HEK293 (cell line): ENCODE results near the gene IWS1.

Experiments used
- CTCF ChIA-PET: fragments of 350-600 bp; formaldehyde crosslinking; extraction: SDS; loops from one replicate; lab custom pipeline; 2021; ENCODE audit warnings: antibody characterized with exemption; lab: Yijun Ruan, JAX
- POLR2A ChIA-PET: fragments of 300-600 bp; formaldehyde crosslinking; extraction: SDS; loops from one replicate; lab custom pipeline; 2020; ENCODE audit warnings: antibody characterized with exemption, inconsistent platforms; lab: Yijun Ruan, JAX
- H3K27ac ChIP-seq: fragments of 200-500 bp; sonication (Bioruptor generic); 2 replicates; pipeline ENCODE4 v1.5.1; 2014; ENCODE audit warnings: low read depth, low read length, control low read depth, inconsistent platforms; ENCODE audit errors: extremely low read depth
- H3K36me3 ChIP-seq, 2 experiments: fragments of 200-500 bp in 1 of 2; sonication (Bioruptor generic) in 1 of 2; 1 replicate in 1 of 2; 2 replicates in 1 of 2; pipeline ENCODE4 v1.5.1; 2014 to 2017; ENCODE audit warnings: inconsistent platforms in 2 of 2, low read length in 2 of 2; ENCODE audit not compliant: control insufficient read depth in 2 of 2, insufficient read depth in 1 of 2
- H3K4me1 ChIP-seq: fragments of 200-500 bp; sonication (Bioruptor generic); 2 replicates; pipeline ENCODE4 v1.5.1; 2014; ENCODE audit warnings: mild to moderate bottlenecking, low read length, inconsistent platforms; ENCODE audit not compliant: control insufficient read depth, insufficient read depth
- H3K4me3 ChIP-seq: 2 replicates; pipeline ENCODE4 v1.5.1; 2011; ENCODE audit warnings: low read depth, mild to moderate bottlenecking, control low read depth, low read length, moderate library complexity
- H3K9me3 ChIP-seq: fragments of 200-500 bp; sonication (Bioruptor generic); 2 replicates; pipeline ENCODE4 v1.5.1; 2014; ENCODE audit warnings: low read depth, low read length, inconsistent platforms; ENCODE audit not compliant: control insufficient read depth, insufficient read depth
- TRIM28 ChIP-seq: IDR thresholded peaks from 2 replicates; pipeline ENCODE4 v1.6.1; 2011; ENCODE audit warnings: low read length, control low read depth, borderline replicate concordance
- ZBTB7A ChIP-seq: fragments of 450-650 bp; formaldehyde crosslinking; IDR thresholded peaks from 2 replicates; pipeline ENCODE4 v1.5.1; 2016; ENCODE audit warnings: low read depth, missing biosample characterization, missing genetic modification characterization
- ZNF214 ChIP-seq: fragments of 450-650 bp; formaldehyde crosslinking; IDR thresholded peaks from 2 replicates; pipeline ENCODE4 v1.5.1; 2017; ENCODE audit warnings: missing biosample characterization, mild to moderate bottlenecking, missing genetic modification characterization, borderline replicate concordance
- ZNF350 ChIP-seq: fragments of 450-650 bp; formaldehyde crosslinking; IDR thresholded peaks from 2 replicates; pipeline ENCODE4 v1.5.0; 2017; ENCODE audit warnings: missing biosample characterization, mild to moderate bottlenecking, missing genetic modification characterization
- ZNF354C ChIP-seq: fragments of 450-650 bp; formaldehyde crosslinking; IDR thresholded peaks from 2 replicates; pipeline ENCODE4 v1.5.1; 2016; ENCODE audit warnings: missing biosample characterization, missing genetic modification characterization, low read depth, borderline replicate concordance
- ZNF404 ChIP-seq: fragments of 450-650 bp; formaldehyde crosslinking; IDR thresholded peaks from 2 replicates; pipeline ENCODE4 v1.5.1; 2017; ENCODE audit warnings: missing biosample characterization, missing genetic modification characterization
- ZNF48 ChIP-seq: fragments of 450-650 bp; formaldehyde crosslinking; IDR thresholded peaks from 2 replicates; pipeline ENCODE4 v1.5.1; 2016; ENCODE audit warnings: missing biosample characterization, missing genetic modification characterization
- ZNF530 ChIP-seq: fragments of 450-650 bp; formaldehyde crosslinking; IDR thresholded peaks from 2 replicates; pipeline ENCODE4 v1.5.1; 2016; ENCODE audit warnings: low read depth, missing biosample characterization, missing genetic modification characterization
- ZNF544 ChIP-seq: fragments of 450-650 bp; formaldehyde crosslinking; IDR thresholded peaks from 2 replicates; pipeline ENCODE4 v1.5.0; 2017; ENCODE audit warnings: missing biosample characterization, missing genetic modification characterization
- ZNF561 ChIP-seq: fragments of 450-650 bp; IDR thresholded peaks from 2 replicates; pipeline ENCODE4 v1.5.1; 2018; ENCODE audit warnings: missing biosample characterization, missing genetic modification characterization, borderline replicate concordance
- ZNF623 ChIP-seq: fragments of 450-650 bp; formaldehyde crosslinking; IDR thresholded peaks from 2 replicates; pipeline ENCODE4 v1.5.1; 2016; ENCODE audit warnings: missing biosample characterization, missing genetic modification characterization
- ZNF785 ChIP-seq: fragments of 450-650 bp; formaldehyde crosslinking; IDR thresholded peaks from 2 replicates; pipeline ENCODE4 v1.5.1; 2016; ENCODE audit warnings: missing biosample characterization, missing genetic modification characterization
- ZNF792 ChIP-seq: fragments of 450-650 bp; formaldehyde crosslinking; IDR thresholded peaks from 2 replicates; pipeline ENCODE4 v1.5.1; 2016; ENCODE audit warnings: missing biosample characterization, missing genetic modification characterization
- TF ChIP-seq, protein P1 (sequence below): fragments of 450-650 bp; formaldehyde crosslinking; IDR thresholded peaks from 2 replicates; pipeline ENCODE4 v1.5.1; 2016; ENCODE audit warnings: missing biosample characterization, missing genetic modification characterization
- TF ChIP-seq, protein P2 (sequence below): fragments of 450-650 bp; formaldehyde crosslinking; IDR thresholded peaks from 2 replicates; pipeline ENCODE4 v1.5.1; 2016; ENCODE audit warnings: missing biosample characterization, missing genetic modification characterization, borderline replicate concordance
- TF ChIP-seq, protein P3 (sequence below): fragments of 450-650 bp; formaldehyde crosslinking; IDR thresholded peaks from 2 replicates; pipeline ENCODE4 v1.5.1; 2016; ENCODE audit warnings: missing biosample characterization, missing genetic modification characterization, borderline replicate concordance
- TF ChIP-seq, protein P4 (sequence below): fragments of 450-650 bp; formaldehyde crosslinking; conservative IDR thresholded peaks from 2 replicates; pipeline ENCODE4 v1.5.1; 2016; ENCODE audit warnings: low read depth, missing biosample characterization, missing genetic modification characterization
- TF ChIP-seq, protein P5 (sequence below): fragments of 450-650 bp; formaldehyde crosslinking; IDR thresholded peaks from 2 replicates; pipeline ENCODE4 v1.5.1; 2017; ENCODE audit warnings: missing biosample characterization, mild to moderate bottlenecking, missing genetic modification characterization, moderate library complexity
- TF ChIP-seq, protein P6 (sequence below): fragments of 450-650 bp; formaldehyde crosslinking; IDR thresholded peaks from 2 replicates; pipeline ENCODE4 v1.5.1; 2016; ENCODE audit warnings: missing biosample characterization, missing genetic modification characterization, low read depth

IWS1 gene

DNA sequence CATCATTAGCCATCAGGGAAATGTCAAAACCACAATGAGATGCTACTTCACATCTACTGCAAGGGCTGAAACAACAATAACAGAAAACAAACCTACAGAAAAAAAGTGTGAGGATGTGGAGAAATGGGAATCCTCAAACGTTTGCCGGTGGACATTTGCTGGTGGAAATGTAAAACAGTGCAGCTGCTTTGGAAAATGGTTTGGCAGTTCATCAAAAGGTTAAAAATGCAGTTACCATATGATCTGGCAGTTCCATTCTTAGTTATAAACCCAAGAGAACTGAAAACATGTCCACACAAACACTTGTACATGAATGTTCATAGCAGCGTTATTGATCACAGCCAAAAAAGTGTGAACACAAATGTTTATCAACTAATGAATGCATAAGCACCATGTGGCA, 63.8 kb downstream of the IWS1 start (continued):
- TF ChIP-seq, protein P1, sequence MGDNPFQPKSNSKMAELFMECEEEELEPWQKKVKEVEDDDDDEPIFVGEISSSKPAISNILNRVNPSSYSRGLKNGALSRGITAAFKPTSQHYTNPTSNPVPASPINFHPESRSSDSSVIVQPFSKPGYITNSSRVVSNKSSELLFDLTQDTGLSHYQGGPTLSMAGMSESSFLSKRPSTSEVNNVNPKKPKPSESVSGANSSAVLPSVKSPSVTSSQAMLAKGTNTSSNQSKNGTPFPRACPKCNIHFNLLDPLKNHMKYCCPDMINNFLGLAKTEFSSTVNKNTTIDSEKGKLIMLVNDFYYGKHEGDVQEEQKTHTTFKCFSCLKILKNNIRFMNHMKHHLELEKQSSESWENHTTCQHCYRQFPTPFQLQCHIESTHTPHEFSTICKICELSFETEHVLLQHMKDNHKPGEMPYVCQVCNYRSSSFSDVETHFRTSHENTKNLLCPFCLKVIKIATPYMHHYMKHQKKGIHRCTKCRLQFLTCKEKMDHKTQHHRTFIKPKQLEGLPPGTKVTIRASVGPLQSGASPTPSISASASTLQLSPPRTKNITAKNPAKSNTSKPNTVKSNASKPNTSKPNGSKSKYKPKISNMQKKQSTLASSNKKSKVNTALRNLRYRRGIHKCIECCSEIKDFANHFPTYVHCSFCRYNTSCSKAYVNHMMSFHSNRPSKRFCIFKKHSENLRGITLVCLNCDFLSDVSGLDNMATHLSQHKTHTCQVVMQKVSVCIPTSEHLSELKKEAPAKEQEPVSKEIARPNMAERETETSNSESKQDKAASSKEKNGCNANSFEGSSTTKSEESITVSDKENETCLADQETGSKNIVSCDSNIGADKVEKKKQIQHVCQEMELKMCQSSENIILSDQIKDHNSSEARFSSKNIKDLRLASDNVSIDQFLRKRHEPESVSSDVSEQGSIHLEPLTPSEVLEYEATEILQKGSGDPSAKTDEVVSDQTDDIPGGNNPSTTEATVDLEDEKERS, result no peak
- TF ChIP-seq, protein P2, sequence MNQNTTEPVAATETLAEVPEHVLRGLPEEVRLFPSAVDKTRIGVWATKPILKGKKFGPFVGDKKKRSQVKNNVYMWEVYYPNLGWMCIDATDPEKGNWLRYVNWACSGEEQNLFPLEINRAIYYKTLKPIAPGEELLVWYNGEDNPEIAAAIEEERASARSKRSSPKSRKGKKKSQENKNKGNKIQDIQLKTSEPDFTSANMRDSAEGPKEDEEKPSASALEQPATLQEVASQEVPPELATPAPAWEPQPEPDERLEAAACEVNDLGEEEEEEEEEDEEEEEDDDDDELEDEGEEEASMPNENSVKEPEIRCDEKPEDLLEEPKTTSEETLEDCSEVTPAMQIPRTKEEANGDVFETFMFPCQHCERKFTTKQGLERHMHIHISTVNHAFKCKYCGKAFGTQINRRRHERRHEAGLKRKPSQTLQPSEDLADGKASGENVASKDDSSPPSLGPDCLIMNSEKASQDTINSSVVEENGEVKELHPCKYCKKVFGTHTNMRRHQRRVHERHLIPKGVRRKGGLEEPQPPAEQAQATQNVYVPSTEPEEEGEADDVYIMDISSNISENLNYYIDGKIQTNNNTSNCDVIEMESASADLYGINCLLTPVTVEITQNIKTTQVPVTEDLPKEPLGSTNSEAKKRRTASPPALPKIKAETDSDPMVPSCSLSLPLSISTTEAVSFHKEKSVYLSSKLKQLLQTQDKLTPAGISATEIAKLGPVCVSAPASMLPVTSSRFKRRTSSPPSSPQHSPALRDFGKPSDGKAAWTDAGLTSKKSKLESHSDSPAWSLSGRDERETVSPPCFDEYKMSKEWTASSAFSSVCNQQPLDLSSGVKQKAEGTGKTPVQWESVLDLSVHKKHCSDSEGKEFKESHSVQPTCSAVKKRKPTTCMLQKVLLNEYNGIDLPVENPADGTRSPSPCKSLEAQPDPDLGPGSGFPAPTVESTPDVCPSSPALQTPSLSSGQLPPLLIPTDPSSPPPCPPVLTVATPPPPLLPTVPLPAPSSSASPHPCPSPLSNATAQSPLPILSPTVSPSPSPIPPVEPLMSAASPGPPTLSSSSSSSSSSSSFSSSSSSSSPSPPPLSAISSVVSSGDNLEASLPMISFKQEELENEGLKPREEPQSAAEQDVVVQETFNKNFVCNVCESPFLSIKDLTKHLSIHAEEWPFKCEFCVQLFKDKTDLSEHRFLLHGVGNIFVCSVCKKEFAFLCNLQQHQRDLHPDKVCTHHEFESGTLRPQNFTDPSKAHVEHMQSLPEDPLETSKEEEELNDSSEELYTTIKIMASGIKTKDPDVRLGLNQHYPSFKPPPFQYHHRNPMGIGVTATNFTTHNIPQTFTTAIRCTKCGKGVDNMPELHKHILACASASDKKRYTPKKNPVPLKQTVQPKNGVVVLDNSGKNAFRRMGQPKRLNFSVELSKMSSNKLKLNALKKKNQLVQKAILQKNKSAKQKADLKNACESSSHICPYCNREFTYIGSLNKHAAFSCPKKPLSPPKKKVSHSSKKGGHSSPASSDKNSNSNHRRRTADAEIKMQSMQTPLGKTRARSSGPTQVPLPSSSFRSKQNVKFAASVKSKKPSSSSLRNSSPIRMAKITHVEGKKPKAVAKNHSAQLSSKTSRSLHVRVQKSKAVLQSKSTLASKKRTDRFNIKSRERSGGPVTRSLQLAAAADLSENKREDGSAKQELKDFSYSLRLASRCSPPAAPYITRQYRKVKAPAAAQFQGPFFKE (tag by site-specific recombination), result no peak
- TF ChIP-seq, protein P3, sequence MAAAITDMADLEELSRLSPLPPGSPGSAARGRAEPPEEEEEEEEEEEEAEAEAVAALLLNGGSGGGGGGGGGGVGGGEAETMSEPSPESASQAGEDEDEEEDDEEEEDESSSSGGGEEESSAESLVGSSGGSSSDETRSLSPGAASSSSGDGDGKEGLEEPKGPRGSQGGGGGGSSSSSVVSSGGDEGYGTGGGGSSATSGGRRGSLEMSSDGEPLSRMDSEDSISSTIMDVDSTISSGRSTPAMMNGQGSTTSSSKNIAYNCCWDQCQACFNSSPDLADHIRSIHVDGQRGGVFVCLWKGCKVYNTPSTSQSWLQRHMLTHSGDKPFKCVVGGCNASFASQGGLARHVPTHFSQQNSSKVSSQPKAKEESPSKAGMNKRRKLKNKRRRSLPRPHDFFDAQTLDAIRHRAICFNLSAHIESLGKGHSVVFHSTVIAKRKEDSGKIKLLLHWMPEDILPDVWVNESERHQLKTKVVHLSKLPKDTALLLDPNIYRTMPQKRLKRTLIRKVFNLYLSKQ (tag by site-specific recombination), result no peak
- no peak for TF ChIP-seq ZNF785

DNA sequence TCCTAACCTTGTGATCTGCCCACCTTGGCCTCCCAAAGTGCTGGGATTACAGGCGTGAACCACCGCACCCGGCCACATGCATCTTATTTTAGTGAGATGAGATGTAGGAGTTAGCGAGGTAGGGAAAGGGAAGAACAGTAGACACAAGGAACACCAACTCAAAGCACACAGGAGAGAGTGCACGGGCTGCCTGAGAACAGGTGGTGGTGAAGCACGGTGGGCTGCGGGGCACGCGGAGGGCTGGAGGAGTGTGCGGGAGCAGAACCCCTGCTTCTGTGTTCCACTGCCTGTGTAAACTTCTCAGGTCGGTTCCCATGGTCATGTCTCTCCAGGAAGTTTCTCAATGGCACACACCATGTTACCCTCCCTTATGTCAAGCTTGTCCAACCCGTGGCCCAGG, 69.3 kb downstream of the IWS1 start:
- H3K27ac ChIP-seq, result no peak overlapping the region
- no peaks in the 10 kb centered on the region for H3K9me3 ChIP-seq
- no peak overlapping the region for H3K4me3 ChIP-seq
- no peaks in the 10 kb centered on the region for H3K36me3 ChIP-seq
- ChIA-PET CTCF (interaction anchor here (0.5 to 1.1 kb wide), 3 partner anchors 22 to 276 kb away, joined by 3 to 4 read pairs (median 3); no protein-coding TSS in a partner anchor), POLR2A (no interaction called here)
- H3K4me1 ChIP-seq, result no peaks in the 10 kb centered on the region
- TF ChIP-seq ZNF48 (no peak), ZNF404 (tag by site-specific recombination) (no peak), ZNF354C (no peak), ZNF350 (tag by site-specific recombination) (no peak), ZNF785 (no peak), ZNF214 (no peak), ZNF792 (tag by site-specific recombination) (no peak), ZNF561 (tag by site-specific recombination) (no peak), ZNF530 (tag by site-specific recombination) (no peak), TRIM28 (no peak), ZBTB7A (tag by site-specific recombination) (no peak), ZNF623 (no peak), ZNF544 (tag by site-specific recombination) (no peak)
- TF ChIP-seq, protein P4, sequence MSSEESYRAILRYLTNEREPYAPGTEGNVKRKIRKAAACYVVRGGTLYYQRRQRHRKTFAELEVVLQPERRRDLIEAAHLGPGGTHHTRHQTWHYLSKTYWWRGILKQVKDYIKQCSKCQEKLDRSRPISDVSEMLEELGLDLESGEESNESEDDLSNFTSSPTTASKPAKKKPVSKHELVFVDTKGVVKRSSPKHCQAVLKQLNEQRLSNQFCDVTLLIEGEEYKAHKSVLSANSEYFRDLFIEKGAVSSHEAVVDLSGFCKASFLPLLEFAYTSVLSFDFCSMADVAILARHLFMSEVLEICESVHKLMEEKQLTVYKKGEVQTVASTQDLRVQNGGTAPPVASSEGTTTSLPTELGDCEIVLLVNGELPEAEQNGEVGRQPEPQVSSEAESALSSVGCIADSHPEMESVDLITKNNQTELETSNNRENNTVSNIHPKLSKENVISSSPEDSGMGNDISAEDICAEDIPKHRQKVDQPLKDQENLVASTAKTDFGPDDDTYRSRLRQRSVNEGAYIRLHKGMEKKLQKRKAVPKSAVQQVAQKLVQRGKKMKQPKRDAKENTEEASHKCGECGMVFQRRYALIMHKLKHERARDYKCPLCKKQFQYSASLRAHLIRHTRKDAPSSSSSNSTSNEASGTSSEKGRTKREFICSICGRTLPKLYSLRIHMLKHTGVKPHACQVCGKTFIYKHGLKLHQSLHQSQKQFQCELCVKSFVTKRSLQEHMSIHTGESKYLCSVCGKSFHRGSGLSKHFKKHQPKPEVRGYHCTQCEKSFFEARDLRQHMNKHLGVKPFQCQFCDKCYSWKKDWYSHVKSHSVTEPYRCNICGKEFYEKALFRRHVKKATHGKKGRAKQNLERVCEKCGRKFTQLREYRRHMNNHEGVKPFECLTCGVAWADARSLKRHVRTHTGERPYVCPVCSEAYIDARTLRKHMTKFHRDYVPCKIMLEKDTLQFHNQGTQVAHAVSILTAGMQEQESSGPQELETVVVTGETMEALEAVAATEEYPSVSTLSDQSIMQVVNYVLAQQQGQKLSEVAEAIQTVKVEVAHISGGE (tag by site-specific recombination), result no peak
- TF ChIP-seq, protein P5, sequence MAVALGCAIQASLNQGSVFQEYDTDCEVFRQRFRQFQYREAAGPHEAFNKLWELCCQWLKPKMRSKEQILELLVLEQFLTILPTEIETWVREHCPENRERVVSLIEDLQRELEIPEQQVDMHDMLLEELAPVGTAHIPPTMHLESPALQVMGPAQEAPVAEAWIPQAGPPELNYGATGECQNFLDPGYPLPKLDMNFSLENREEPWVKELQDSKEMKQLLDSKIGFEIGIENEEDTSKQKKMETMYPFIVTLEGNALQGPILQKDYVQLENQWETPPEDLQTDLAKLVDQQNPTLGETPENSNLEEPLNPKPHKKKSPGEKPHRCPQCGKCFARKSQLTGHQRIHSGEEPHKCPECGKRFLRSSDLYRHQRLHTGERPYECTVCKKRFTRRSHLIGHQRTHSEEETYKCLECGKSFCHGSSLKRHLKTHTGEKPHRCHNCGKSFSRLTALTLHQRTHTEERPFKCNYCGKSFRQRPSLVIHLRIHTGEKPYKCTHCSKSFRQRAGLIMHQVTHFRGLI (tag by site-specific recombination), result no peak
- TF ChIP-seq, protein P6, sequence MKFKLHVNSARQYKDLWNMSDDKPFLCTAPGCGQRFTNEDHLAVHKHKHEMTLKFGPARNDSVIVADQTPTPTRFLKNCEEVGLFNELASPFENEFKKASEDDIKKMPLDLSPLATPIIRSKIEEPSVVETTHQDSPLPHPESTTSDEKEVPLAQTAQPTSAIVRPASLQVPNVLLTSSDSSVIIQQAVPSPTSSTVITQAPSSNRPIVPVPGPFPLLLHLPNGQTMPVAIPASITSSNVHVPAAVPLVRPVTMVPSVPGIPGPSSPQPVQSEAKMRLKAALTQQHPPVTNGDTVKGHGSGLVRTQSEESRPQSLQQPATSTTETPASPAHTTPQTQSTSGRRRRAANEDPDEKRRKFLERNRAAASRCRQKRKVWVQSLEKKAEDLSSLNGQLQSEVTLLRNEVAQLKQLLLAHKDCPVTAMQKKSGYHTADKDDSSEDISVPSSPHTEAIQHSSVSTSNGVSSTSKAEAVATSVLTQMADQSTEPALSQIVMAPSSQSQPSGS (tag by site-specific recombination), result no peak
